IPS DF 4.7 (cell line): Measurements from ENCODE around the gene FOXO6.

Source experiments
- DNase-seq: peaks from one replicate; pipeline ENCODE4 v3.0.0-alpha.2; 2013; ENCODE audit warnings: low spot score; ENCODE audit errors: extremely low read depth

Gene FOXO6

GRCh38 chr1:41382480-41383090, 21.4 kb downstream of the FOXO6 start:
- no peak for DNase-seq

GRCh38 chr1:41383094-41383852, 22.0 kb downstream of the FOXO6 start:
- DNase-seq = no peak

DNA sequence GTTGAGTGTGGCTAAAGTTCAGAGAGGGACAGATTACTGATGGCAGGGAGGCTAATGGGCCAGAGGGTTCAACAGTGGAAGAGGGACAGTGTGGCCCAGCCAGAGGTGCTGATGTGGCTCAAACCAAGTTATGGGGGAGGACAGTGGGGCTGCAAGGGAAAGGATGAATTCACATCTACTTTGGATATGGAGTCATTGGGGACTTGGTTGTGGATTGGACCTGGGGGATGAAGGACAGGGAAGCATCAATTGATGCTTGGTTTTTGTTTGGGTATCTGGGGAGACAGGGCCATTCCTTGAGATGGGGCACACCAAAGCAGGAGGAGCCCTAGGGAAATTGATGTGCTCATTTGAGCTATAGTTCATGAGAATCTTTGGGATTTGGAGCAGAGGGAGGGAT, 23.3 kb downstream of the FOXO6 start:
- DNase-seq = no peak

- no peak for DNase-seq
Measured at GRCh38 chr1:41385398-41386195, 24.4 kb downstream of the FOXO6 start.

DNA sequence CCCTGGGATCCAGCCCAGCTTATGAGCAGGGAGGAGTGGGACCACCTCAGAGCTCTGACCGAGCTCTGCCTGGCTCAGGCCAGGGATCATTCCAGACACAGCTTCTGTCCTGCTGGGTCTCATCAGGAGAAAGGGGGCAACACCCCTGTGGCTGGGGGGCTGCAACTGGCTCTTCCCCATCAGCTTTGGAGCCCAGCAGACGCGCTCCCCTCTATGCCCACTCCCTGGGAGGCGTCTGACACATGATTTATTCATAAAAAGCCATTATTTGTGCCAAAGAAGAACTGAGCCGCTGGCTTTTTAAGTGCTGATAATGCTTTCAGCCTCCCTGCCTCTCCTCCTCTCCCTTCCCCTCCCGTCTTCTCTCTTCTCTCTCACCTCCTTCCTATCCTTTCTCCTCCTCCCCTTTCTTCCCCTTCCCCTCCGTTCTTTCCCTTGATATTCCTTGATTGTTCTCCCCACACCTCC, 25.0 kb downstream of the FOXO6 start:
- DNase-seq = no peak

DNA sequence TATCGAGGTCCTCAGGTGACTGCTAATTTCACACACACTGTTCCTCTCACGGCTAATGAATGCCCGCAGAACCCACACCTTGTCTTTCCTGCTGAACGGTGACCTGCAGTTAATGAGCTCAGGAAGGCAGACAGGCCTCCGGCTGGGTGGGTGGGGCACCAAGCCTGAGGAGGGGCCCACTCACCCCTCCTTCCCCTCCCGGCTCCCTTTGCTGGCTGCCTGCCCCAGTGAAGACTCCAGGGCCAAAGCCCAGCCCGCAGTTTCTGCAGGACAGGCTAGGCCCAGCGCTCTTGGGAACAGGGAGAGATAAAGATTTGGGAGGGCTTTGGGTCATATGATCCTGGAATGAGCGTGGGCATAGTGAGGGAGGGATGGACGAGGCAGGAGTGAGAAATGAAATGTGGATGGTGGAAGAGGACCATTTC, 26.4 kb downstream of the FOXO6 start:
- no peak for DNase-seq

GRCh38 chr1:41388510-41388909, 27.3 kb downstream of the FOXO6 start:
- no peak for DNase-seq

- DNase-seq = no peak
Measured at GRCh38 chr1:41389009-41389408, 27.8 kb downstream of the FOXO6 start.

- DNase-seq = no peak
Measured at GRCh38 chr1:41390166-41390565, 28.9 kb downstream of the FOXO6 start.

DNA sequence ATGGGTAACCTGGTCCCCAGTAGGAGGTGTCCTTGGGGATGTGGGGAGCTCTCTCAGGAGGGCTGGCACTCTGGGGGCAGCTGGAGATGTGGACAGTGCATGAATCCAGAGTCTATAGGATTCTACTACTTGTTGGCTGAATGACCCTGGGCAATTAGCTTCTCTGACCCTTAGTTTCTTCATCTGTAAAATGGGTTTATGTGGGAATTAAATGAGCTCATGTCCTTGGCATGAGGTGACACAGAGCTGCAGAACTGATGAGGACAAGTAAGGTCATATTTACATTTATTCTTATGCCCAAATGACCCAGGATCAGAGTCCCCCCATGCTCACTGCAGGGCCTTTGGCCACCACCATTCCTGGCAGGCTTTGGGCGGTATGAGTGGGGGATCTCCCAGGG, 29.3 kb downstream of the FOXO6 start:
- no peak for DNase-seq

- no peak for DNase-seq
Measured at GRCh38 chr1:41391834-41392527, 30.7 kb downstream of the FOXO6 start.

- DNase-seq = no peak
Measured at GRCh38 chr1:41392528-41392924, 31.3 kb downstream of the FOXO6 start.

- DNase-seq = no peak
Measured at GRCh38 chr1:41393716-41394368, 32.6 kb downstream of the FOXO6 start.

DNA sequence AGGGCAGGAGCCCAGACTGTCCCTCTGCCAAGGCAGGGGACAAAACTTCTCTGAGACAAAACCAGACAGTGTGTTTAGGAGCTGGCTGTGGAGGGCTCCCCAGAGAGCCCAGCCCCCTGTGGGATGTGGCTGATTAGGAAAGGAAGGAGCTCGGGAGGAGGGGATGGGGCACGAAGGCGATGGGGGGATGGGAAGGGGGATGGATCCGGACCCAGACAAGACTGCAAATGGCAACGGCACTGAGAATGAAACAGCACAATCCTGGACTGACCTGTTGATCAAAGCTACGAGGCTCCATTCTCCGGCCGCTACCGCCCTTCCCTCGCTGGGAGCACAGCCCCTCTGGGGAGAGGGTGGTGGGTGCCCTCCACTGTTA, 33.1 kb downstream of the FOXO6 start:
- DNase-seq = no peak

- DNase-seq = no peak
Measured at GRCh38 chr1:41394959-41395956, 34.0 kb downstream of the FOXO6 start.

DNA sequence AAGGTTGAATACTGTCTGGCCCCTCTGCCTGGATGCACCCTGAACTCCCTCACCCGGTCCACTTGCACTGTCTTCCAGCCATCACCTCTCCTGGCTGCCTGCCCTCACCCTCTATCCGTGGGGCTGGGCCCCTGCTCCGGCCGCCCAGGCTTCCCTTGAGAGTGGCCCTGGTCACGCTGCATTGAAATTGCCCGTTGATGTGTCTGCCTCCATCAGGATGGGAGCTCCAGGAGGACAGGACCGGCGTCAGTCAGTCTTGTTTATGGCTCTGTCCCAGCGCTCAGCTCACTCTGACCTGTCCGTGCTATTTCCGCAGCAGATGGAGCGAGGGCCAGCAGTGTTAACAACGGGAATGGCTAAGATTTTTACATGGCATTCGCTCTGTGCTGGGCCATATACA, 34.9 kb downstream of the FOXO6 start:
- DNase-seq = no peak

DNA sequence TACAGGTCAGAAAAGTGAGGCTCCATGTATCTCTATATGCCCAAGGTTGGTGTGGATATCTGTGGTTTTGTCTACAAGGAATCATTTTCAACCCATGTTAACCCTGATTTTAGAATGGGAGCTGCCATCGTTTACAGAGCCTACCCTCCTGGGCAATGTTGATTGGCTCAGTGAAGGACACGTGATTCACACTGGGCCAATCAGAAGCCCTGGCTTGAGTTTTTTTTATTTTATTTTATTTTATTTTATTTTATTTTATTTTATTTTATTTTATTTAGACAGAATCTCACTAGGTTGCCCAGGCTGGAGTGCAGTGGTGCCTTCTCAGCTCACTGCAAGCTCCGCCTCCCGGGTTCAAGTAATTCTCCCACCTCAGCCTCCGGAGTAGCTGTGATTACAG, 35.8 kb downstream of the FOXO6 start:
- DNase-seq = no peak

- no peak for DNase-seq
Measured at GRCh38 chr1:41397753-41398330, 36.6 kb downstream of the FOXO6 start.

- no peak for DNase-seq
Measured at GRCh38 chr1:41399145-41399795, 38.0 kb downstream of the FOXO6 start.
